Neural progenitor cell (in vitro differentiated cells): ENCODE measurements around the gene TSPEAR. TPM values are rescaled to one million over a fixed set of nuclear protein-coding genes. Genes with fewer than 3 reads are reported as not detected.

Experiments
- DNase-seq: peaks from one replicate; pipeline ENCODE4 v3.0.0-alpha.2; 2016; ENCODE audit warnings: low spot score
- H2AFZ ChIP-seq: fragments of 200-600 bp; sonication (generic); replicated peaks from 2 replicates; pipeline ENCODE4 v1.6.1; 2016; ENCODE audit warnings: antibody characterized with exemption
- H3F3A ChIP-seq: fragments of 200-600 bp; sonication (generic); 2 replicates; pipeline ENCODE4 v1.6.1; 2016; ENCODE audit warnings: antibody characterized with exemption, low read depth
- H3K27ac ChIP-seq: fragments of 200-600 bp; sonication (generic); 2 replicates; pipeline ENCODE4 v1.5.1; 2016; ENCODE audit warnings: mild to moderate bottlenecking
- H3K27me3 ChIP-seq: fragments of 200-600 bp; sonication (generic); 2 replicates; pipeline ENCODE4 v1.6.1; 2016; ENCODE audit warnings: mild to moderate bottlenecking, moderate library complexity
- H3K36me3 ChIP-seq: fragments of 200-600 bp; sonication (generic); 2 replicates; pipeline ENCODE4 v1.5.1; 2016
- H3K4me1 ChIP-seq: fragments of 200-600 bp; sonication (generic); 2 replicates; pipeline ENCODE4 v1.6.1; 2016; ENCODE audit warnings: mixed run types
- H3K4me2 ChIP-seq: fragments of 200-600 bp; sonication (generic); 2 replicates; pipeline ENCODE4 v1.6.1; 2016
- H3K4me3 ChIP-seq: fragments of 200-600 bp; sonication (generic); 2 replicates; pipeline ENCODE4 v1.5.1; 2016
- H3K79me2 ChIP-seq: fragments of 200-600 bp; sonication (generic); 2 replicates; pipeline ENCODE4 v1.6.1; 2016; ENCODE audit warnings: low read depth
- H3K9ac ChIP-seq: fragments of 200-600 bp; sonication (generic); 2 replicates; pipeline ENCODE4 v1.6.1; 2016
- H3K9me3 ChIP-seq: fragments of 200-600 bp; sonication (generic); 2 replicates; pipeline ENCODE4 v1.5.1; 2016; ENCODE audit warnings: low read depth
- H4K20me1 ChIP-seq: fragments of 200-600 bp; sonication (generic); 2 replicates; pipeline ENCODE4 v1.6.1; 2016; ENCODE audit warnings: low read depth
- H3K27ac Mint-ChIP-seq: 3 replicates; pipeline ENCODE4 v1.8.0; 2021; ENCODE audit warnings: mixed read lengths
- H3K27me3 Mint-ChIP-seq: 2 replicates; pipeline ENCODE4 v1.8.0; 2022; ENCODE audit warnings: low read depth, mild to moderate bottlenecking, inconsistent platforms, moderate library complexity, mixed read lengths; ENCODE audit not compliant: insufficient read depth
- H3K36me3 Mint-ChIP-seq: 3 replicates; pipeline ENCODE4 v1.8.0; 2021; ENCODE audit warnings: mixed read lengths
- H3K4me1 Mint-ChIP-seq: 3 replicates; pipeline ENCODE4 v1.8.0; 2021; ENCODE audit warnings: mixed read lengths
- H3K4me3 Mint-ChIP-seq: 3 replicates; pipeline ENCODE4 v1.8.0; 2021; ENCODE audit warnings: mild to moderate bottlenecking, moderate library complexity, mixed read lengths
- H3K9me3 Mint-ChIP-seq: 3 replicates; pipeline ENCODE4 v1.8.0; 2020; ENCODE audit warnings: mixed read lengths
- CTCF ChIP-seq: fragments of 200-600 bp; sonication (generic); IDR thresholded peaks from 2 replicates; pipeline ENCODE4 v1.5.1; 2017; ENCODE audit warnings: antibody characterized with exemption, mild to moderate bottlenecking
- EZH2 ChIP-seq: fragments of 200-600 bp; sonication (generic); IDR thresholded peaks from 2 replicates; pipeline ENCODE4 v1.6.1; 2017; ENCODE audit warnings: antibody characterized with exemption, mild to moderate bottlenecking, moderate library complexity
- EZH2phosphoT487 ChIP-seq: fragments of 200-600 bp; sonication (generic); IDR thresholded peaks from 2 replicates; pipeline ENCODE4 v1.6.1; 2017; ENCODE audit warnings: antibody characterized with exemption
- total RNA-seq: library from RNA; depleted of rRNA; stranded (reverse); fragments of >200 nt; gene quantifications from 2 replicates; pipeline ENCODE4 v1.2.3, GENCODE V29; 2015; ENCODE audit warnings: low replicate concordance

Gene TSPEAR
- total RNA-seq, 1 donor from 2014 or later = not detected

GRCh38 chr21:44484498-44485253 lies 226.7 kb downstream of the TSPEAR start:
- Mint-ChIP-seq H3K36me3 (no peaks in the 10 kb centered on the region), H3K4me3 (peak overlapping the region; percentile 83), H3K4me1 (peaks cover 4% of the 10 kb centered on the region), H3K9me3 (peaks cover 4% of the 10 kb centered on the region), H3K27me3 (peaks cover 5% of the 10 kb centered on the region), H3K27ac (no peak overlapping the region)
- peak overlapping the region; percentile 47 for H2AFZ ChIP-seq
- DNase-seq = no peak
- no peak overlapping the region for H3K27ac ChIP-seq
- no peaks in the 10 kb centered on the region for H4K20me1 ChIP-seq
- H3K36me3 ChIP-seq = no peaks in the 10 kb centered on the region
- no peak overlapping the region for H3K4me3 ChIP-seq
- peaks cover 9% of the 10 kb centered on the region for H3K79me2 ChIP-seq
- no peaks in the 10 kb centered on the region for H3K4me1 ChIP-seq
- peaks cover 5% of the 10 kb centered on the region for H3K9me3 ChIP-seq
- no peak for TF ChIP-seq EZH2
- H3F3A ChIP-seq = no peaks in the 10 kb centered on the region
- H3K4me2 ChIP-seq = no peak overlapping the region
- H3K27me3 ChIP-seq = no peaks in the 10 kb centered on the region
- no peak overlapping the region for H3K9ac ChIP-seq

GRCh38 chr21:44483288-44484237 lies 227.8 kb downstream of the TSPEAR start:
- peak overlapping the region; percentile 66 for H3K27ac Mint-ChIP-seq
- Histone ChIP-seq H3K9ac (no peak overlapping the region), H2AFZ (no peak overlapping the region), H3K27ac (no peak overlapping the region), H3K79me2 (peaks cover 7% of the 10 kb centered on the region), H3K9me3 (peaks cover 5% of the 10 kb centered on the region), H3K4me3 (no peak overlapping the region), H3K27me3 (no peaks in the 10 kb centered on the region), H4K20me1 (no peaks in the 10 kb centered on the region), H3K36me3 (no peaks in the 10 kb centered on the region), H3K4me2 (no peak overlapping the region), H3K4me1 (no peaks in the 10 kb centered on the region), H3F3A (no peaks in the 10 kb centered on the region)
- no peak for DNase-seq
- no peak overlapping the region for H3K4me3 Mint-ChIP-seq
- no peaks in the 10 kb centered on the region for H3K36me3 Mint-ChIP-seq
- H3K4me1 Mint-ChIP-seq = peaks cover 4% of the 10 kb centered on the region
- no peak for TF ChIP-seq EZH2
- no peak for TF ChIP-seq EZH2phosphoT487
- peaks cover 5% of the 10 kb centered on the region for H3K9me3 Mint-ChIP-seq
- H3K27me3 Mint-ChIP-seq = peaks cover 4% of the 10 kb centered on the region

- DNase-seq = no peak
These were observed 228.6 kb downstream of the TSPEAR start for GRCh38 chr21:44482581-44483287.

More at GRCh38 chr21:44482581-44483287, 228.6 kb downstream of the TSPEAR start:
- H3K27me3 Mint-ChIP-seq = peaks cover 7% of the 10 kb centered on the region
- no peaks in the 10 kb centered on the region for H4K20me1 ChIP-seq
- no peak overlapping the region for H3K4me3 ChIP-seq
- H3K27me3 ChIP-seq = no peaks in the 10 kb centered on the region
- H3K9me3 Mint-ChIP-seq = peaks cover 4% of the 10 kb centered on the region
- no peaks in the 10 kb centered on the region for H3F3A ChIP-seq
- no peak overlapping the region for H3K9ac ChIP-seq
- peaks cover under 1% of the 10 kb centered on the region for H3K79me2 ChIP-seq
- H3K4me1 ChIP-seq = no peaks in the 10 kb centered on the region
- no peak for TF ChIP-seq EZH2phosphoT487
- no peak for TF ChIP-seq EZH2
- TF ChIP-seq CTCF = no peak
- peaks cover under 1% of the 10 kb centered on the region for H3K9me3 ChIP-seq
- no peaks in the 10 kb centered on the region for H3K36me3 Mint-ChIP-seq
- H3K4me2 ChIP-seq = no peak overlapping the region
- no peak overlapping the region for H3K4me3 Mint-ChIP-seq
- peak overlapping the region; percentile 66 for H3K27ac Mint-ChIP-seq
- H3K27ac ChIP-seq = no peak overlapping the region
- no peaks in the 10 kb centered on the region for H3K36me3 ChIP-seq
- no peak overlapping the region for H2AFZ ChIP-seq
- H3K4me1 Mint-ChIP-seq = peaks cover 4% of the 10 kb centered on the region
